NCI-H82 (cell line): Measurements from ENCODE around the gene SCYGR5.
"Not testable (repeated sequence)": the region's sequence is repeated elsewhere in the genome, so short reads cannot be mapped to it uniquely, and the experiment has no call there.

Source experiments
- DNase-seq: peaks from one replicate; lab custom pipeline; 2025; lab: John Stamatoyannopoulos, UW

The SCYGR5 gene, protein sequence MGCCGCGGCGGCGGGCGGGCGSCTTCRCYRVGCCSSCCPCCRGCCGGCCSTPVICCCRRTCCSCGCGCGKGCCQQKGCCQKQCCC

DNA sequence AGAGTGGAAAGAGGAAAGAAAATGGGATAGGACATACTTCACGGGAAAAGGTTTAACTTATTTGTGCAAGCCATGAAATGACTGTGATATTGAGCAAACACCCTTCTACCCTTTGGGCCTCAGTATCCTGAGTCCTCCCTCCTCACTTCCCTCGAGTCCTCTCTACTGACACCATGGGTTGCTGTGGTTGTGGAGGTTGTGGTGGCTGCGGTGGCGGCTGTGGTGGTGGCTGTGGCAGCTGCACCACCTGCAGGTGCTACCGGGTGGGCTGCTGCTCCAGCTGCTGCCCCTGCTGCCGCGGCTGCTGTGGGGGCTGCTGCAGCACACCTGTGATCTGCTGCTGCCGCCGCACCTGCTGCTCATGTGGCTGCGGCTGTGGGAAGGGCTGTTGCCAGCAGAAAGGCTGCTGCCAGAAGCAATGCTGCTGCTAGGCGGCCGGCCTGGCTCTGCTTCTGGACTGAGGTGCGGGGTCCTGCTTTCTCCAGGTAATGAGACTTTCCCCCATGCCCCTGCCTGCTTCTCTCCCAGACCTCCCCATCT, at the start of gene SCYGR5:
Gene SCYGR5, plus strand, starts transcription at position 174 of the 540 bp plus-strand sequence. Its CDS starts 0 bp downstream, at position 174.
- DNase-seq: not testable (repeated sequence)

DNA sequence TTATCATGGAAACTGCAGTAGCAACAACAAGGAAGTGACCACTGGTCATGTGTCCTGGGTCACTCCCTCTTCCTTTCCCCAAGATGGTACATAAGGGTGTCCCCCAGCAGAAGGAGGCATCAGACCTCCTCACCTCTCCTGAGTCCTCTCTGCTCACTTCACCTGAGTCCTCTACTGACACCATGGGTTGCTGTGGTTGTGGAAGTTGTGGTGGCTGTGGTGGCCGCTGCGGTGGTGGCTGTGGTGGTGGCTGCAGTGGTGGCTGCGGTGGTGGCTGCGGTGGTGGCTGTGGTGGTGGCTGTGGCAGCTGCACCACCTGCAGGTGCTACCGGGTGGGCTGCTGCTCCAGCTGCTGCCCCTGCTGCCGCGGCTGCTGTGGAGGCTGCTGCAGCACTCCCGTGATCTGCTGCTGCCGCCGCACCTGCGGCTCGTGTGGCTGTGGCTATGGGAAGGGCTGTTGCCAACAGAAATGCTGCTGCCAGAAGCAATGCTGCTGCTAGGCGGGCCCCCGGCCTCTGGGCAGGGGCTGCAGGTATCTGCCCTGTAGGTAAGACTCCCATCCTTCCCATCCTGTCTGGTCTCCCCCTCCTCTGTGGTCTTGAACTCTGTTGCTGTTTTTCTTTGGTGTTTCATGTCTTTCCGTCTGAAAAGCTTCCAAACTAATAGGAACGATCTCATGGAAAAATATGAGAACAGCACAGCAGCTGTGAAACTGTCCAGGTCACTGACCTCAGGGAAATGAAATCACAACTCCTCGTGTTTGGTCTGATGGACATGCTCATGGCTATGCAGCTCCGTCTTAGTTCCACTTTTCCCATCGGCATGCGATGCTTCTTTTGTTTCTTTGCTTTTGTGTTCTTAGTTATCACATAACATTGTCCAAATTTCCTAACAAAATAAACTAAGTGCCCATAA, 49.0 kb upstream of the SCYGR5 start, which contains the start of gene SCYGR4:
Gene SCYGR4, plus strand, starts transcription at position 183 of the 915 bp plus-strand sequence. Its CDS starts 0 bp downstream, at position 183.
- no peak for DNase-seq

DNA sequence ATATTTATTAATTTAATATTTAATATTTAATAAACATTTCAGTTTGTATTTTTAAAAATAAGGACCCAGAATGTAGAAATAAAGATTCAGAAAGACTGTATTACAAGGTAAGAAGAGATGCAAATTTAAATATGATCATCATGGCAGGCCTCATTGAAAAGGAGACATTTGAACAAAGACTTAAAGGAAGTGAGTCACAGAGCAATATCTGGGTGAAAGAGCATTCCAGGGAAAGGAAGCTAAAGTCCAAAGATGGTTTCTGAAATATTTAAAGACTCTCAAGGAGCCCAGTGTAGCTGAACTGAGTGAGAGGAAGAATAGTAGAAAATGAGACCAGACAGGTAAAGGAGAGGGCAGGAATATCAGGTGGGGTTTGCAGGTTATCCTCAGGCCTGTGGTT, 43.4 kb upstream of the SCYGR5 start:
- DNase-seq: no peak

- no peak for DNase-seq
Observed at GRCh38 chr2:227625420-227625819, 41.2 kb upstream of the SCYGR5 start.

DNA sequence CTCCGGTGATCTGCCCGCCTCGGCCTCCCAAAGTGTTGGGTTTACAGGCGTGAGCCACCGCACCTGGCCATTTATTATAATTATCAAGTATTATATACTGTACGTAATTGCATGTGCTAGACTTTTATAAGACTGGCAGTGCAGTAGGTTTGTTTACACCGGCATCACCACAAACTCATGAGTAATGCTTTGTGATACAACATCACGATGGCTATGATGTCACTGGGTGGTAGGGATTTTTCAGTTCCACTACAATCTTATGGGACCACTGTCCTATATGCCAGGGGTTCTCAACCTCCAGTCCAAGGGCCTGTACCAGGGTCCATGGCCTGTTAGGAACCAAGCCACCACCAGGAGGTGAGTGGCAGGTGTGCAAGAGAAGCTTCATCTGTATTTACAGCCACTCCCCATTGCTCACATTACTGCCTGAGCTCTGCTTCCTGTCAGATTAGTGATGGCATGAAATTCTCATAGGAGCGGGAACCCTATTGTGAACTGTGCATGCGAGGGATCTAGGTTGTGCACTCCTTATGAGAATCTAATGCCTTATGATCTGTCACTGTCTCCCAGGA, 39.9 kb upstream of the SCYGR5 start:
- no peak for DNase-seq

DNA sequence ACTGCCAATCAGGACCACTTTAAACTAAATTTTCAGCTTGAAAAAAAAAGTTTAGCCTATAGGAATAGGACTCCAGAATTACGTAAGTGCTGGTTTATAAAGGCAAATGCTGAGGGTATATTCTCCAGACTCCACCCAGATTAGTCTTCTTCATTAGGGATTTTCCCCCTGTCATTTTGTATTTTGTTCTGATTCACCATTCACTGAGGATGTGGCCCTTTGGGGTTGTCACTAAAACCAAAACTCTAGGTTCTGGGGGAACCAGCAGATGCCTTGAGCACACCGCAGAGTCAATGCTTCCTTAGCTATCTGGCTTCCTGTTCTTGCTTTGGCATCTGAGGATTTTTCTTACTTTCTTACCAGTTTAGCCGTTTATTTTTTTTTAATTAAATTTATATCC, 38.8 kb upstream of the SCYGR5 start:
- no peak for DNase-seq

DNA sequence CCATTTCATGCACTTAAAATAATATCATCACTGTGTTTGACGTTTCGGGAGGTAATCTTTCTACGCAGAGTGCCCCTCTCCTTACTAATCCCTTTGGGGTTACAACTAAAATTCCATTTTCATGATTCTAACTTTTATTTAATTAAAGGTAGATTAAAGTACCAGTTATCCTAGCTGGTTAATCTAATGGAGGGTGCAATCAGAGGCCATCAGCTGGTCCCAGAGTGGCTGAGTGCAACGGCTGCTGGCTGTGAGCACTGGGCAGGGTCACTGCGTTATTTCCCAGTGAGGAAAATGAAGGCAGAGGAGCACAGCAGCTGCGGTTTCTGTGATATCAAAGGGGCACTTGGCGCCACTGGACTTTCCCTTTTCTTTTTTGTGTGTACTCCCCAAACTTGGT, 37.2 kb upstream of the SCYGR5 start:
- DNase-seq: no peak

GRCh38 chr2:227630322-227630721, 36.3 kb upstream of the SCYGR5 start:
- DNase-seq: no peak

DNA sequence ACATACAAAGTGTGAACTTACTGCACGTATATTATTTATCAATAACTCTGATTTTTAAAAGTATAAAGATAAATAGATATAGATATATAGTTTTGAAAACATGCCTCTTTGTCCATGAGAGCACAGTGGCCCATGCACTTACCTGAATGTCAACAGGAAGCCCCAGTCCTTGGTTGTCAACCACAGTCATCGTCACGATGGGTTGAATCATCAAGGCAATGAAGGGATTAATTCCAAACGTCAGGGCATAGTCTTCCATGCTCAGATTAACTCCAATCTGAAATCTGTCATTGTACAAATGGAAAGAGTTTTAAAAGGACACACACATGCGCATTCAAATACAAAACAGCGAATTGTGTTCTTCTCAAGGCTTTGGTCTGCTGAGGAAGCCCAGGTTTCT, 33.8 kb upstream of the SCYGR5 start:
- no peak for DNase-seq

GRCh38 chr2:227634201-227634600, 32.4 kb upstream of the SCYGR5 start:
- peak; percentile 24 for DNase-seq

GRCh38 chr2:227642656-227643055, 23.9 kb upstream of the SCYGR5 start:
- no peak for DNase-seq

DNA sequence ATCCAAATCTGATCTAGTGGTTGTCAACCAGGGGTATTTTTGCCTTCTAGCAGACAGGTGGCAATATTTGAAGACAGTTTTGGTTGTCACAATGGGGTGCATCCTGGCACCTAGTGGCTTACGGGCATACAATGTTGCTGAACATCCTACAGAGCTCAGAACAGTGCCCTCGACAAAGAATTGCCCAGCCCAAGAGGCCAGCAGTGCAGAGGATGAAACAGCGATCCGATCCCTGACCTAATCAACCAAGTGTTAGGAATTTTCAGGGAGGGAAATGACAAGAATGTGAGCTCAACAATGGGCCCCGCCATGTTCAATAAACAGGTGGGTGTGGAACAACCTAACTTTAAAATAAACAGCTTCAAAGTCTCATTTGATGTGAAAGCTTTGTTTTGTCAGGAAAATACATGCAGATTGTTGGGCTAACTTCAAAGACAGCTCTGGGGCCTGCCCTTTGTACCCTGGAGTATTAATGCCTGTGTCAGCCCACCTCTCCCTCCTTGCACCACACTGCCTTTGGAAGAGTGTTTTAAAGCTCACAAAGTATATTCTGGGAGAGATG, 22.5 kb upstream of the SCYGR5 start:
- DNase-seq: no peak

DNA sequence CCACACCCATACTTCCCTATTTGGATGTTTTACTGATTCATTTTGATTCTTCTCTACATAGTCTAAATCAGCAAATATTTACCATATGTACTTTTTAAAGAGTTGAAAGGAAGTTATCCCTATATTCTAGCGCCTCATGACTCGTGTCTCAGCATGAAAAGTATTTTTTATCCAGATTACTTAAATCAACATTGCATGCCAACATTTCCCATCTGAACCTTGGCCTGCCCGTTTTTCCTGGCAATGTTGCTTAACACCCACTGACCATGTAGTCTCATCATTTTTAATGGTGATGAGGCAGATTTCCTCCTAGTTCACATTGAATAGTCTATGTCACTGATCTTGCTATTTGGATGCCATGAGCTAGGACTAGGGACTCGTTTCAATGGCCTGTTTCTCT, 13.2 kb upstream of the SCYGR5 start:
- no peak for DNase-seq

DNA sequence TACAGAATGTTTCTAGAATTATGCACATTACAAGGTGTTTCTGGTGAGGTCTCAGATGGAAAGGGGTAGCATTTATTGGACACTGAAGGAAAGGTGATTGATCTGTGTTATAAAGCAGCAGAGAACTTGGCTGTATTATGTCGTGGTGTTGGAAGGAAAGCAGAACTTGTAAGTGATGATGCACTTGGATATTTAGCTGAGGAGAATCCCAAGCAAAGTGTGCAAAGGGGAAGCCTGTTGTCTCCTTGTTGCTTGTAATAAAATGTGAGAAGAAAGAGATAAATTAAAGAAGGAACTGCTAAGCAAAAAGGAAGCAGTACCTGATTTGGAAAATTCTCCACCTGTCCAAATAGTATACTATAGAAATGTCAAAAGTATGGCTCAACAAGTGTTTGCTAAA, 12.2 kb upstream of the SCYGR5 start:
- no peak for DNase-seq

DNA sequence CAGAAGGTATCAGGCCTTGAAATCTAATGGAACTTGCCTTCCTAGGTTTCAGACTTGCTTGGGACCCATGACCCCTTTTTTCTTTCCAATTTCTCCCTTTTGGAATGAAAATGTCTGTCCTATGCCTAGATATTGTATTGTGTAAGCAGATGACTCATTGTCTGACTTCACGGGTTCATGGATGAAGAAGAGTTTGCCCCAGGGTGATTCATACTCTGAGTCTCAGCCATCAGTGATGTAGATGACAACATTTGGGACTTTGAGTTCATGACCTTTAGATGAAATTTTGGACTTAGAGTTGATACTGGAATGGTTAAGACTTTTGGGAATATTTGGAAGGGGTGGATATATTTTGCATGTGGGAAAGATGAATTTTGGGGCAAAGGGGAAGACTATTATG, 11.2 kb upstream of the SCYGR5 start:
- DNase-seq: no peak

- DNase-seq: no peak
Observed at GRCh38 chr2:227657199-227657845, 9.3 kb upstream of the SCYGR5 start.

DNA sequence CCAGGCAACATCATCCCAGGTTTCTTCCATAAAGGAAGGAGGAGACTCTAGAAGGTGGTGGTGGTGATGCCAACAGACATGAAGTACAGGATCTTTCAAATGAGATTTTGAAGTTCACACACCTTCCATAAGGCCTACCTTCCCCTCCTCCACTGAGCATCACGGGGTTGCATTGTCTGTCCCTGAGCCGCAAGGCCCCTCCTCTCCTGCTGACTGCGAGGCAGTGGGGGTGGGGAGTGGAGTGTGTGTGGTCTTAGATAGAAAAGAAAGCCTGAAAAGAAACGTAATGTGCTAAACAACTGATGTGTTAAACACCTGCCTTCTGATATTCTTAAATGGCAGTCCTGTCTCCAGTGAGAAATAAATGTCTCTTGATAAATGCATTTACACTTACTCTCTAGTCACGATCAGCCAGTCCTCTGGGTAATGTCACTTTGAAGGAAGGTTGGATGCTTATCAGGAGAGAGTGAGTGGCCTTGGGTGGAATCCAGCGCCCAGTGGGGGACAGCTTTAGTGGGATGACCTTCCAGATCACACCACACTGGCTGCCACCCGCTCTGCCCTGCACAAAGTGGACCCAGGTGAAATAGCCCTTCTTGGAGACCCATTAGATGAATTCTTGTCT, 5.5 kb upstream of the SCYGR5 start:
- DNase-seq: no peak

GRCh38 chr2:227661827-227662226, 4.8 kb upstream of the SCYGR5 start:
- no peak for DNase-seq

DNA sequence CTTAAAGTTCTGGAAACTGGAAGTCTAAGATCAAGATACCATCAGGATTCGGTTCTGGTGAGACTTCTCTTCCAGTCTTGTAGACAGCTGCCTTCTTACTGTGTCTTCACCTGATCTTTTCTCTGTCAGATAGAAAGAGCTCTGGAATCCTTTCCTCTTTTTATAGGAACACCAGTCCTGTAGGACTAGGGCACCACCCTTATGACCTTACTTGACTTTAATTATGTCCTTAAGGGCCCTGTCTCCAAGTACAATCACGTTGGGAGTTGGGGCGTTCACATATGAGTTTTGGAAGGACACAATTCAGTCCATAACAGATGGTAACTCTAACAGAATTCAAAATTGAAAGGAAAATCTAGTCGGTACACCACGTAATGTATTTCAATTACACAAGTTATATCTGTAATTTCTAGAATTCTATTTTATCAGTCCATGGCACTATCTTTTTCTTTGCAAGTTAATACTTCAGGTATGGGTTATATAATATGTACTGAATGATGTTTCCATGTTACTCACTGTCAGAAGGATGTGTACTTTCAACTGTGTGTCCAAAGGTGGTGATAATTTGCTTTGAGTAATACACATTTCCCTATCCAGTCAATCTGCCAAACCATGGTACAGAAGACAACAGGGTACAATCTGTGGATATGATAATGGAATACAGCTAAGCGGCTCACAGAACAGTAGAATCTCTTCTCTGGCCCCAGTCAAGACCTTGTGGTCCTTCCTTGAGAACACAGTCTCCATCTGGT, 1.2 kb upstream of the SCYGR5 start:
- no peak for DNase-seq

DNA sequence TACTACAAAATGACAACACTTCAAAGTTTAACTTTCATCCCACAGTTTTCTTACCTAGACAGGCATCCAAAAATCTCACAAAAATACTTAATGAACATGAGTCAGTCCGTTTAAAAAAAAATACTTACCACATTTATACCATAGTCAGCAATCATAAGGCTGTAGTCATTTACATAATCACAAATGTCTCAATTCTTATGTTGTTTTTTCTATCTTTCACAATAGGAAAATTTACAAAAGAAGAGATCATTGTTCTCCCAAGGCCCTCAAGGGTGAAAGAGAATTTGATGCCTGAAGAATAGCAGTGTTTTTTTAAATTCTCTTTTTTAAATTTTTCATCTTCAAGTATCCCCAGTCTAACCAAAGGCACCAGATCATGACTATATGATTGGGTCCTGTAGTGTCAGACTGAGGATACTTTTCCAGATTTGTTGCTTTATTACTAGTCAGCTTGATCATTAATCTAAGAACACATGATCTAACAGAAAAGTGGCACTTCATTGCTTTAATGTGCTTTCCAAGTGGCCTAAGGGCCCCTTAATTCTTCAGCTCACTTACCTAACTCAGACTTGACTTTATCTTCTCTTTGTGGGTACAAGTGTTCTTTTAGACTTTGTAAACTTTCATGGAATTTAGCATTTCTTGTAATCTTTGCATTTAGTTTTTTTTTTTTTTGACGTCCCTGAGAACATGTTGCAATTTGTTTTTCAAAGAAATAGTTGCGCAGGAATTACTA, 4.7 kb downstream of the SCYGR5 start:
- DNase-seq: no peak
